H1 (cell line): ENCODE measurements around the gene TEX55. TPM values are rescaled to one million over a fixed set of nuclear protein-coding genes. Genes with fewer than 3 reads are reported as not detected.
"Not testable (repeated sequence)": the region's sequence is repeated elsewhere in the genome, so short reads cannot be mapped to it uniquely, and the experiment has no call there.

Experiments
- CTCF ChIA-PET: fragments of 300-600 bp; sonication (Branson Sonifier 250); formaldehyde crosslinking; loops from one replicate; lab custom pipeline; 2021; ENCODE audit not compliant: partially characterized antibody; lab: Charles Lee
- POLR2A ChIA-PET: fragments of 300-600 bp; sonication (Branson Sonifier 250); formaldehyde crosslinking; loops from one replicate; lab custom pipeline; 2021; ENCODE audit warnings: inconsistent platforms; ENCODE audit not compliant: partially characterized antibody; lab: Charles Lee
- DNase-seq, 2 experiments: peaks; one replicate each; pipeline versions ENCODE4 v3.0.0 to v3.0.0-alpha.2; 2010 to 2022; ENCODE audit warnings: low spot score in 2 of 2, low read depth in 1 of 2, mixed read lengths in 1 of 2
- FAIRE-seq: peaks from 2 replicates; lab custom pipeline; 2011; peaks lifted over from hg19 to GRCh38; lab: Jason Lieb, UNC
- H2AFZ ChIP-seq: 2 replicates; pipeline ENCODE4 v1.8.1; 2012; ENCODE audit warnings: low read length, inconsistent platforms
- H2AK5ac ChIP-seq: 2 replicates; pipeline ENCODE4 v1.6.1; 2013; ENCODE audit warnings: low read depth, low read length
- H2BK120ac ChIP-seq: replicated peaks from 2 replicates; pipeline ENCODE3; 2013; ENCODE audit warnings: low read depth, low read length, inconsistent platforms
- H2BK12ac ChIP-seq: 2 replicates; pipeline ENCODE4 v1.6.1; 2013; ENCODE audit warnings: low read depth, low read length
- H2BK15ac ChIP-seq: 2 replicates; pipeline ENCODE4 v1.6.1; 2013; ENCODE audit warnings: low read length
- H2BK20ac ChIP-seq: 2 replicates; pipeline ENCODE4 v1.6.1; 2013; ENCODE audit warnings: low read length
- H2BK5ac ChIP-seq: 2 replicates; pipeline ENCODE4 v1.6.1; 2013; ENCODE audit warnings: low read depth, low read length
- H3K14ac ChIP-seq: 2 replicates; pipeline ENCODE4 v1.6.1; 2013; ENCODE audit warnings: inconsistent platforms; ENCODE audit not compliant: insufficient read length
- H3K18ac ChIP-seq: 2 replicates; pipeline ENCODE4 v1.6.1; 2013; ENCODE audit warnings: low read length; ENCODE audit errors: extremely low read depth
- H3K23ac ChIP-seq: 2 replicates; pipeline ENCODE4 v1.6.1; 2013; ENCODE audit warnings: inconsistent platforms; ENCODE audit not compliant: insufficient read length
- H3K23me2 ChIP-seq: 2 replicates; pipeline ENCODE4 v1.6.1; 2013; ENCODE audit warnings: low read depth, low read length
- H3K27ac ChIP-seq: 2 replicates; pipeline ENCODE4 v1.6.1; 2011; ENCODE audit warnings: low read depth, low read length, inconsistent platforms
- H3K27me3 ChIP-seq, 4 experiments: replicated peaks in 1 of 4; 1 replicate in 1 of 4; 2 replicates in 3 of 4; pipeline versions ENCODE4 v1.6.1 to v1.8.1; 2011 to 2013; ENCODE audit warnings: low read length in 3 of 4, mild to moderate bottlenecking in 3 of 4, inconsistent platforms in 2 of 4, mixed read lengths in 2 of 4, moderate library complexity in 1 of 4; ENCODE audit not compliant: control insufficient read depth in 3 of 4, insufficient read depth in 3 of 4; ENCODE audit errors: extremely low read depth in 1 of 4
- H3K36me3 ChIP-seq, 4 experiments: 2 replicates each; pipeline versions ENCODE4 v1.6.1 to v1.8.1; 2011 to 2013; ENCODE audit warnings: mild to moderate bottlenecking in 4 of 4, low read length in 3 of 4, moderate library complexity in 2 of 4, control low read depth in 1 of 4, inconsistent platforms in 1 of 4; ENCODE audit not compliant: insufficient read depth in 4 of 4, control insufficient read depth in 2 of 4
- H3K4ac ChIP-seq: replicated peaks from 2 replicates; pipeline ENCODE3; 2013; ENCODE audit warnings: low read length, low read depth, mixed read lengths, inconsistent platforms; ENCODE audit not compliant: insufficient read length
- H3K4me1 ChIP-seq, 4 experiments: replicated peaks in 1 of 4; 1 replicate in 1 of 4; 2 replicates in 3 of 4; pipeline versions ENCODE4 v1.6.1 to v1.8.1; 2011 to 2013; ENCODE audit warnings: low read length in 3 of 4, inconsistent platforms in 2 of 4, mixed read lengths in 1 of 4; ENCODE audit not compliant: insufficient read depth in 4 of 4, control insufficient read depth in 3 of 4
- H3K4me2 ChIP-seq, 2 experiments: 2 replicates each; pipeline versions ENCODE4 v1.6.1 to v1.8.1; 2011 to 2013; ENCODE audit warnings: low read depth in 2 of 2, low read length in 2 of 2, control low read depth in 1 of 2, inconsistent platforms in 1 of 2, mild to moderate bottlenecking in 1 of 2; ENCODE audit not compliant: insufficient read depth in 1 of 2
- H3K4me3 ChIP-seq, 4 experiments: fragments of 200-600, 300-600 bp in 1 of 4; sonication (generic), shearing (Covaris generic), sonication (Bioruptor Twin) in 1 of 4; 2 replicates each; pipeline versions ENCODE4 v1.5.1 to v1.8.1; 2011 to 2016; ENCODE audit warnings: low read length in 4 of 4, low read depth in 3 of 4, control low read depth in 2 of 4, inconsistent platforms in 2 of 4, mild to moderate bottlenecking in 2 of 4, mixed read lengths in 1 of 4, moderate library complexity in 1 of 4; ENCODE audit not compliant: insufficient read depth in 2 of 4; ENCODE audit errors: extremely low read depth in 1 of 4
- H3K56ac ChIP-seq: replicated peaks from 2 replicates; pipeline ENCODE3; 2013; ENCODE audit warnings: low read depth, mild to moderate bottlenecking, mixed read lengths, low read length, inconsistent platforms; ENCODE audit not compliant: insufficient read length
- H3K79me1 ChIP-seq: 2 replicates; pipeline ENCODE4 v1.6.1; 2013; ENCODE audit warnings: low read depth, low read length, control low read depth
- H3K79me2 ChIP-seq, 2 experiments: 2 replicates each; pipeline versions ENCODE4 v1.6.1 to v1.8.1; 2012 to 2013; ENCODE audit warnings: low read length in 2 of 2, mild to moderate bottlenecking in 2 of 2, inconsistent platforms in 1 of 2; ENCODE audit not compliant: insufficient read depth in 2 of 2, control insufficient read depth in 1 of 2
- H3K9ac ChIP-seq, 4 experiments: replicated peaks in 1 of 4; 1 replicate in 1 of 4; 2 replicates in 3 of 4; pipeline versions ENCODE4 v1.6.1 to v1.8.1; 2011 to 2013; ENCODE audit warnings: low read depth in 3 of 4, low read length in 3 of 4, control low read depth in 2 of 4, mild to moderate bottlenecking in 2 of 4, moderate library complexity in 2 of 4, inconsistent platforms in 1 of 4; ENCODE audit errors: extremely low read depth in 1 of 4
- H3K9me3 ChIP-seq, 2 experiments: 2 replicates each; pipeline versions ENCODE4 v1.6.1 to v1.8.1; 2012 to 2013; ENCODE audit warnings: mild to moderate bottlenecking in 2 of 2, moderate library complexity in 2 of 2, control low read depth in 1 of 2, inconsistent platforms in 1 of 2, low read depth in 1 of 2, low read length in 1 of 2, mixed read lengths in 1 of 2; ENCODE audit not compliant: insufficient read depth in 2 of 2
- H4K20me1 ChIP-seq, 2 experiments: replicated peaks in 1 of 2; 2 replicates each; pipeline versions ENCODE3 to v1.8.1; 2011 to 2013; ENCODE audit warnings: inconsistent platforms in 2 of 2, low read length in 2 of 2, mild to moderate bottlenecking in 1 of 2; ENCODE audit not compliant: insufficient read depth in 2 of 2, control insufficient read depth in 1 of 2
- H4K5ac ChIP-seq: 2 replicates; pipeline ENCODE4 v1.6.1; 2013; ENCODE audit warnings: low read length, low read depth, mixed read lengths, inconsistent platforms; ENCODE audit not compliant: insufficient read length
- H4K8ac ChIP-seq: 2 replicates; pipeline ENCODE4 v1.8.0; 2013; ENCODE audit warnings: mild to moderate bottlenecking, moderate library complexity, low read length, inconsistent platforms; ENCODE audit not compliant: insufficient read depth; ENCODE audit errors: extremely low read depth
- H4K91ac ChIP-seq: replicated peaks from 2 replicates; pipeline ENCODE3; 2013; ENCODE audit warnings: low read length, mixed read lengths, inconsistent platforms; ENCODE audit not compliant: insufficient read length
- WGBS, 2 experiments: shearing (Covaris generic) in 1 of 2; methylation state at CpG; one replicate each; pipeline versions ENCODE4 v1.1.6 to v1.1.7; 2013 to 2015; ENCODE audit warnings: low lambda C conversion rate in 2 of 2, mixed read lengths in 2 of 2, inconsistent platforms in 1 of 2, low coverage in 1 of 2, missing lambda C conversion rate in 1 of 2; ENCODE audit not compliant: insufficient replicate concordance in 2 of 2, insufficient coverage in 1 of 2, insufficient read length in 1 of 2; ENCODE audit errors: extremely low coverage in 1 of 2, missing lambda C conversion rate in 1 of 2; 5-methylcytosine and 5-hydroxymethylcytosine counted together
- polyA plus RNA-seq, 7 experiments: library from polyadenylated mRNA; depleted of rRNA in 3 of 7; stranded (reverse) in 5 of 7; unstranded in 2 of 7; fragments of >200 nt in 5 of 7; fragments of 200-250 nt in 2 of 7; gene quantifications; 1 replicate in 5 of 7; 2 replicates in 1 of 7; 4 replicates in 1 of 7; pipeline versions ENCODE4 v1.2.1 to v1.2.3, GENCODE V29; 2011 to 2013; ENCODE audit warnings: missing spikeins in 2 of 7, mixed read lengths in 2 of 7
- total RNA-seq: library from RNA; stranded (reverse); fragmentation: NEBNext Ultra II Directional; extraction: Animal tissue kit (Norgen Biotek cat#: 25700); gene quantifications from 2 replicates; pipeline ENCODE4 v1.2.1, GENCODE V29; 2021

The TEX55 gene
- total and polyA plus RNA-seq, 2 of the 8 experiments (the other 6 are each of a cell fraction or from before 2014, with no cell fraction given), result not detected

DNA sequence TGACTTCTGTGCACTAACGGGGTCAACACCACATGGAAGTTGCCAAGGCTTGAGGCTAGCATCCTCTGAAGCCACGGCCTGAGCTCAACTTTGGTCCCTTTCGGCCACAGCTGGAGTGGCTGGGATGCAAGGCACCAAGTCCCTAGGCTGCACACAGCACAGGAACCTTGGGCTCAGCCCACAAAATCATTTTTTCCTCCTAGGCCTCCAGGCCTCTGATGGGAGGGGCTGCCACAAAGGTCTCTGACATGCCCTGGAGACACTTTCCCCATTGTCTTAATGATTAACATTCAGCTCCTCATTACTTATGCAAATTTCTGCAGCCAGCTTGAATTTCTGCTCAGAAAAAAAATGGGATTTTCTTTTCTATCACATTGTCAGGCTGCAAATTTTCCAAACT lies 27.6 kb upstream of the TEX55 start:
- H3K4me1 ChIP-seq, CTCF ChIA-PET, H3K27me3 ChIP-seq: not testable (repeated sequence)

More for the DNA sequence above, 27.6 kb upstream of the TEX55 start:
- H3K23me2 ChIP-seq, H4K5ac ChIP-seq, H4K91ac ChIP-seq, FAIRE-seq, H3K23ac ChIP-seq, H2AFZ ChIP-seq, H2BK20ac ChIP-seq, H2BK15ac ChIP-seq, POLR2A ChIA-PET, H3K27ac ChIP-seq, H2BK12ac ChIP-seq, DNase-seq, H2AK5ac ChIP-seq, H3K79me1 ChIP-seq, H2BK5ac ChIP-seq, H2BK120ac ChIP-seq, H3K4me2 ChIP-seq, H3K79me2 ChIP-seq, H3K56ac ChIP-seq, H3K9ac ChIP-seq, H3K18ac ChIP-seq, H3K4ac ChIP-seq, H4K20me1 ChIP-seq, H3K14ac ChIP-seq, H4K8ac ChIP-seq: not testable (repeated sequence)
- Histone ChIP-seq H3K4me3 (peak overlapping the region in 1 of 4 experiments; percentile 27; a peak in 1 of 8 replicates), H3K36me3 (peaks cover 0 to 21% (median 1%) of the 10 kb centered on the region in 4 experiments; a peak in 3 of 8 replicates), H3K9me3 (peaks cover 57 to 60% of the 10 kb centered on the region in 2 experiments)
- 78% methylated on average over 3 of the region's 3 CpGs; no CpG with 5 or more reads in 1 of the 2 experiments for WGBS, 2 experiments
